Subcutaneous adipose tissue (tissue), 4 donors: Measurements from ENCODE around the gene DNM3. TPM values are rescaled to one million over a fixed set of nuclear protein-coding genes. Genes with fewer than 3 reads are reported as not detected.

Experiments
- CTCF ChIP-seq: fragments of 450-650 bp; IDR thresholded peaks from one replicate; pipeline ENCODE4 v1.5.1; 2016; ENCODE audit warnings: low read depth, mild to moderate bottlenecking, control low read depth, antibody characterized with exemption, moderate library complexity
- total RNA-seq, 4 donors: library from RNA; depleted of rRNA; stranded (reverse); fragments of >200 nt; gene quantifications; one replicate each; pipeline ENCODE4 v1.1.0, GENCODE V29; 2016

The DNM3 gene
- total RNA-seq, 4 donors from 2014 or later, result 4.1 to 8.8 (median 7.6) TPM

GRCh38 chr1:172360511-172360910, 519.2 kb downstream of the DNM3 start:
- no peak for TF ChIP-seq CTCF

- TF ChIP-seq CTCF, result no peak
Measured at GRCh38 chr1:172360985-172361384, 519.7 kb downstream of the DNM3 start.

GRCh38 chr1:172363852-172364251, 522.6 kb downstream of the DNM3 start:
- no peak for TF ChIP-seq CTCF

GRCh38 chr1:172373864-172374263, 532.6 kb downstream of the DNM3 start:
- no peak for TF ChIP-seq CTCF

- no peak for TF ChIP-seq CTCF
Measured at GRCh38 chr1:172375211-172375631, 533.9 kb downstream of the DNM3 start.

GRCh38 chr1:172376431-172376830, 535.1 kb downstream of the DNM3 start:
- no peak for TF ChIP-seq CTCF

GRCh38 chr1:172377565-172377964, 536.3 kb downstream of the DNM3 start:
- no peak for TF ChIP-seq CTCF
